GM10266 (cell line): ENCODE measurements around the gene SCN2A.

Experiments used
- DNase-seq: peaks from one replicate; pipeline ENCODE4 v3.0.0; 2012; ENCODE audit errors: extremely low spot score
- CTCF ChIP-seq: IDR thresholded peaks from 2 replicates; pipeline ENCODE4 v1.5.1; 2012; ENCODE audit warnings: mild to moderate bottlenecking, low read depth; ENCODE audit not compliant: control insufficient read depth, insufficient read depth; ENCODE audit errors: missing control alignments

SCN2A gene

GRCh38 chr2:165239230-165239629 is at the start of gene SCN2A:
Gene SCN2A, plus strand, starts transcription at chr2:165239414. Its CDS starts 56,410 bp downstream, at chr2:165295824.
- peak; percentile 7 for DNase-seq
- TF ChIP-seq CTCF, result peak; percentile 60

GRCh38 chr2:165191096-165191728 is 48.0 kb upstream of the SCN2A start:
- no peak for DNase-seq
- TF ChIP-seq CTCF, result no peak

- DNase-seq, result no peak
- TF ChIP-seq CTCF, result no peak
Observed at GRCh38 chr2:165192729-165193128, 46.5 kb upstream of the SCN2A start.

- peak; percentile 5 for DNase-seq
- no peak for TF ChIP-seq CTCF
Observed at GRCh38 chr2:165193178-165193777, 45.9 kb upstream of the SCN2A start.

- TF ChIP-seq CTCF, result no peak
- DNase-seq, result no peak
Observed at GRCh38 chr2:165196411-165196810, 42.8 kb upstream of the SCN2A start.

GRCh38 chr2:165197346-165197745 is 41.9 kb upstream of the SCN2A start:
- TF ChIP-seq CTCF, result no peak
- DNase-seq, result no peak

- DNase-seq, result no peak
- TF ChIP-seq CTCF, result no peak
Observed at GRCh38 chr2:165198181-165198580, 41.0 kb upstream of the SCN2A start.
